ENCODE measurements around the gene UROC1. TPM values are rescaled to one million over a fixed set of nuclear protein-coding genes. Genes with fewer than 3 reads are reported as not detected.

The UROC1 gene
- total RNA-seq, 1 experiment from 2014 or later = not detected

DNA sequence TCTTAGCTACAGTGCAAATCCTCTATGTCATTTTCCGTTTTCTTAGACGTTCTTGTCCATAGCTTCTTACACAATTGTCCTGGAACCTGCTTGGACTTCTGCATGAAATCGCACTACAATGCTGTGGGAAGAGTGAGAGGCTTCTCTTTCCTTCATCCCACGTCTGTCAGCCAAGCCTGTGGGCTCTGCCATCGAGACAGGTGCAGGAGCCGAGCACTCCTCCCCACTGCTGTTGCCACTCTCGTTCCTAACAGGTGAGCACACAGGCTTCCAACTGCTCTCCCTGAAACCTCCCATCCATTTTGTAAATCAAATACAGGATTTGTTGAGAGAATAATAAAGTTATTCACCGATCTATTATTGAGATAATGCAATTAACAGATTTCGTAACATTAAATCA is 65.4 kb downstream of the UROC1 start:
- DNase-seq (ENCODE audit: low spot score) = peak; percentile 44
- in situ Hi-C loops (cut with HindIII; ENCODE audit: low sequenced_read_pairs) = no loop called here

DNA sequence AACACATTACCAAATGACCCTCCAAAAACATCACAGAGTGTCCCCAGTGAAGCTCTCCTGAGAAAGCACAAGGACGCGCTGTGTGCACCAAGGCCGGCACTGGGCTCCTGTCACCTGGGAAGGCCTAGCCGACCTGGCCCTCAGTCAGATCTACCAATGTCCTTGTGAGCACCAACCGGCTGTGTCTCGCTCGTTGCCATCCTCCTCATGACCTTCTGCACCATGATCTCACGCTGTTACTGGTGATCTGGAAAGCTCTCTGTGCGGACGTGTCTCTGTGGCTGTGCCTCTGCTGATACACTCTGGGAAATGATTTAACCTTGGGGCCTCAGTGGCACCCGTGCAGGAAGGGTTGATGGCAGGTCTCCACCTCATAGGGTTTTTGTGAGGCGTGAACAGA is 66.1 kb downstream of the UROC1 start:
- in situ Hi-C loops (cut with HindIII; ENCODE audit: low sequenced_read_pairs) = no loop called here
- peak; percentile 16 for DNase-seq (ENCODE audit: low spot score)

DNA sequence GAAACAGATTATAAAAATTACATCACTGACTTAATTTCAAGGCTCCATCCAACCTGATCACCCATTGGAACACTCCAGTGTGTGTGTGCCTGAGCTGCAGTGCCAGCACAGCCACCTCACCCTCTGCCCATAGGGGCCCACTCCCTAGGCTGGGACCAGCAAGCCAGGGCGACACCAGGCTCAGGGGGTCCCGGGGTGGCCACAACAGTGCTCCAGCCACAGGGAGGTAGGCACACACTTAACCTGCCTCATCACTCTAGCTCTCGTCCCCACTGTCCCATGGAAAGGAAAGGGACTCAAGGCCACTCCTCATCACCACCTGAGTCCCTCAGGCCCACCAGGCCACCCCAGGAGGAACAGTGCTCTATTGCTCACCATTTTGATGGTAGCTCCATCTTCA is 66.8 kb downstream of the UROC1 start:
- no peak for DNase-seq (ENCODE audit: low spot score)
- in situ Hi-C loops (cut with HindIII; ENCODE audit: low sequenced_read_pairs) = no loop called here

DNA sequence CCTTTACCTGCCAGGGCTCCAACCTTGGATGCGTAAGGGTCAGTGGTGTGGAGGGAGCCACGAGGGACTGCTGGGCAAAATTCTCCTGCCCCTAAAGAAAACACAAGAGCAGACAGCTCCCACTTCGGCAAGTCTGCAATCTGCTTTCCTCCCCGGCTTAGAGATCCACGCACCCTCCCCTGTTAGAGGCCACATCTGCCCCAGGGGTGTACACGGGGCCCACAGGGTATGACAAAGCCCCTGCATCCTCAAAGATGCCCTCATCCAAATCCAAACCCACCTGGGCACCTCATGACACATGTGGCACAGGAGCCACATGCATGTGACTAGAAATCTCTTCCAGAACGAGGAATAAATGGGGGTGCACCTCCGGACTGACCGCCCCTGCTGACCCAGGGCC is 67.4 kb downstream of the UROC1 start:
- no peak for DNase-seq (ENCODE audit: low spot score)
- in situ Hi-C loops (cut with HindIII; ENCODE audit: low sequenced_read_pairs) = no loop called here

DNA sequence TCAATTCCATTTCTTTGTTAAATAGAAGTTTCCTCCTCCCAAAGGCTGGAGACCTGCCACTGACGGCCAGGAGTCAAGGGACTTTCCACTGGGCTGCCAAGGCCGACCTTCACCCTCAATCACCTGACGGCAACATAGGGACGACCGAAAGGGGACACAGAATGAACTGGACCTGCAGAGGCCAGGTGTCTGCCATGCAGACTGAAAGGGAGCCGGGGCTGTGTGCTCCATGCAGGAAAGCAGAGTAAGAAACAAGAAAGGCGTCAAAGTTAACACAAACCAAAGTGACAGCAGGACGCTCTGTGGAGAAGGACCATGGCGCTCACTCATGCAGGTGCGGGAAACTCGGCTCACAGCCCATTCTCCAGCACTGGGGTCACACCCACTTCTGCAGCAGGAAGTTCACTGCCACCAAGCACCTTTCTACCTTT is 67.9 kb downstream of the UROC1 start:
- in situ Hi-C loops (cut with HindIII; ENCODE audit: low sequenced_read_pairs) = no loop called here
- no peak for DNase-seq (ENCODE audit: low spot score)

DNA sequence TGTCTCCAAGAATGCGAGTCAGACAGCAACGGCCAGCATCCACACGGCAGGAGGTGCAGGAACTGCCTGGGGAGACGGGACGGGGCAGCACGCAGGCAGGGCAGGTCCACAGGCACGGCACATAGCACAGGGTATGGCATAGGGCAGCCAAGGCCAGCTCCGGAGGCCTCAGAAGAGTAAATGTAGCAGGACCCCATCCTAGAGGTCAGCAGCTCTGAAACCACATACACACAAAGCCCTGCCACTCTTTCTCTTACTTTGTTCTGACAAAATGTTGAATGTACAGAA is 68.7 kb downstream of the UROC1 start:
- DNase-seq (ENCODE audit: low spot score) = no peak
- in situ Hi-C loops (cut with HindIII; ENCODE audit: low sequenced_read_pairs) = no loop called here

DNA sequence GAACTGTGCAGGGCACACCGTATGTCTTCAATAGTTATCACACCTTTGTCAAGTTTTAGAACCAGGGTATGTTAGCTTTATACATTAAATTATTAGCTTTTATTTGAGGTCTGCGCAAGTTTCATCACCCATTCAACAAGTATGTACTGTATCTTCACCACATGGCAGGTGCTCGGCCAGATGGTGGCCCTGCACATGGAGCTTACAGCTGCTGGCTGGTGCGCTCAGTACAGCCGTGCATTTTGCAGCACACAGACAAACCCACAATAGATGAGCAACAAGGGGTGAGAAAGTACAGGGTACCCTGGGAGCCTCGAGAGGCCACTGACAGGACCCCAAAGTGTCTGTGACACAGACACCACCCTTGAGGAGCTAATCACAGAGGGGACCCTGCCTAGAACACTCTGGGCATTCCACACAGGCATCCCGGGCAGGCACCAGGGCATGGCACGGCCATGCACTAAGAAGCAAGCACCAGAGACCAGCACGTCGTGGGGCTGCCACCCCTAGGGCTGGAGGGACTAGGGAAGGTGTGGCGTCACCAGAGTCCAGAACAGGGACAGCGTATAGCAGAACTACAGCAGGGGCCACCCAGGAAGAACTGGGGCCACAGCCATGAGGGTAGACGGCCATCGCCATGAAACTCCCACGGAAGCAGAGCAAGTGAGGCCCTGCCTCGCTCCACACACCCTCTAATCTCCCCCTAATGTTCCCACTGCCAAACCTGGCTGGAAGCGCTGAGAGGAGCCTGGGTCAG is 69.3 kb downstream of the UROC1 start:
- in situ Hi-C loops (cut with HindIII; ENCODE audit: low sequenced_read_pairs) = no loop called here
- no peak for DNase-seq (ENCODE audit: low spot score)

DNA sequence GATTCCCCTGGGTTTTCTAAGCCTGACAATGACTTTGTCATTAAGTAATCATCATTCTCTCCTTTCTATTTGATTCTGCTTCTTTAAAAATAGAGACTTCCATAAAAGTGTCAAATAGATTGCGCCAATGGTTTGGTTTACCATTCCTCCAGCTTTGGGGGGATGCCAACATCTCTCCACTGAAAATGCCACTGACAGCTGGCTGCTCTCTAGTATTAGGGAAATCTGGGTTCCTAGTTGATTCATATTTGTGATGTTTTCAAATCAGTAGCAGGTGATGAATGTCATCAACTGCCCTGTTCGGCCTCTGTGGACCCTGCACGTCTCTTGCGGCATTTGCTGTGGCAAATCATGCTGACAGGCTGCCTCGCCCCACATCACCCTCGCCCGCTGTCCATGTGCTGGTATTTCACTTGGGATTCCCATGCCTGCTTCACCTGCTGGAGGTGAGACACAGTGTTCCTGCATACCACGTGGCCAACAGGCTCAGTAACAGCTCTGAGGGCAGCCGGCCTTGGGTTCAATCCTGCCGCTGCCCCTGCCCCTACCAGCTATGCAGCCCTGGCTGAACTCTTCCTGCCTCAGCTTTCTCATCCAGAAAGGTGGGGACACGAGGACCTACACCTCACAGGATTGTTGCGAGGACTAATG is 70.0 kb downstream of the UROC1 start:
- DNase-seq (ENCODE audit: low spot score) = no peak
- in situ Hi-C loops (cut with HindIII; ENCODE audit: low sequenced_read_pairs) = no loop called here

DNA sequence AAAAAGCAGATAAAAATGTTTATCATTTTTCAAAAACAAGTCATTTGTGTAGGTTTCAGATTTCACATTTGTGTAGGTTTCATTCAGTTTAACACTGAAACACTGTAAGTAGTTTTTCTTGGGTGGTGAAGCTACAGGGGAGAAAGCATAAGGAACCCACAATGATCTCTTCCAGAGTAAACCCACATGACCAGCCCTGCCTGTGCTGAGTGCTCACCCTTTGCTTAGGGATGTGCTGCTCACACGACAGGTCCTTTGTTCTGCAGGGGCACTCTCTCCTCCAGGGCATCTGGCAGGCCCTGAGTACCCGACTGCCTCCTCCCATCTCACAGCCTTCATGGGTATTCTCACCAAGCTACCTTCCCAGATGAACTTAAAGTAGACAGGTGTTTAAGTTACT is 70.8 kb downstream of the UROC1 start:
- DNase-seq (ENCODE audit: low spot score) = no peak
- in situ Hi-C loops (cut with HindIII; ENCODE audit: low sequenced_read_pairs) = no loop called here

DNA sequence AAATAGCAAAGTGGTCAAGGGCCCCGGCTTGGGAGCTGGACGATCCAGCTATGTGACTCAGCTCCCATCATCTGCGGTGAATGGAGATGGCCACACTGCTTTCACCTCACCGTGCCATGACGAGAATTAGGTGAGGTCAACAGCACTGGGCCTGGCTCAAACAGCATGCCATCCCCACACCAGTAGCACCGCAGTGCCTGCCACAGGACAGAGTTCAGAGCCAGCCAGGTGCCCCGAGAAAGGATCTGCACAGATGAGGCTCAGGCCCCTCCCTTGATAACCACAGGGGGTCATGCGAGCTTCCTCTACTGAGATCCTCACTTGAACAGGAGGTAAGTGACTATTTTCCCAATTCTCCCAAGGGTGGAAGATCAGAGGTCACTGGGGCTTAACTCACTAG is 71.3 kb downstream of the UROC1 start:
- in situ Hi-C loops (cut with HindIII; ENCODE audit: low sequenced_read_pairs) = no loop called here
- no peak for DNase-seq (ENCODE audit: low spot score)

DNA sequence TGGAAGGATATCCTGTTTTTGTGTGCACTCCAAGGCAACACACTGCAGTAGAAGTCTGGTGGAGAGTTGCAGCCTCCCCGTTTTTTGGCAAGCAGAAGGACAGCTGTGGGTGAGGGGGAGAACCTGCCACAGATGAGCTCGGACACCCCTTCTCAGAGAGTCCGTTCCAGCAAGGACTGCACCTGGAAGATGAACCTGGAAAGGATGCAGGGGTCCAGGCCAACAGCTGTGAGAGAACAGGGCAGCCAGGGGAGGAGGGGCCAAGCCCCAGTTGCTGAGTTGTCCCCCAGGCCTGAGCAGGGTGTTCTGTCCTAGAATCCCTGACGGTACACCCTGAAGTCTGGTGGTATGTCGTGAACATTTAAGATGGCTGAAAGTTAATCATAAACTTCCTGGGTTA is 72.1 kb downstream of the UROC1 start:
- no peak for DNase-seq (ENCODE audit: low spot score)
- in situ Hi-C loops (cut with HindIII; ENCODE audit: low sequenced_read_pairs) = no loop called here

DNA sequence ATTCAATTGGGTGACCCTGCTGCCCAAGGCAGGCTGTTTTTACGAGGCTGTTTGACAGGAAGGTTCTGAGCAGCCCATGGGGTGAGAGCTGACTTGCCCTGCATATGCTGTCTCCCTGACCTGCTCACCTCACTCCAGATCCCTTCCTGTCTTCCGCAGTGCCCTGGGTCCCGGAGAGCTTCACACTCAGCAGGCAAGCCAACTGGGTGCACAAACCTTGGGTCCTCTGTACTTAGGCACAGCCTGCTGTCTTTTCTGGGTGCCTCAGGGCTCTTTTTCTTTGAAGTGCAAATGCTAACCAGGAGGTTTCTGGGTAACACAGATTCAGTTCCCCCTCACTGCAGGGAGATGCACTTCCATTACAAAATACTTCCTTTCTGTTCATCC is 74.7 kb downstream of the UROC1 start:
- in situ Hi-C loops (cut with HindIII; ENCODE audit: low sequenced_read_pairs) = no loop called here
- no peak for DNase-seq (ENCODE audit: low spot score)

DNA sequence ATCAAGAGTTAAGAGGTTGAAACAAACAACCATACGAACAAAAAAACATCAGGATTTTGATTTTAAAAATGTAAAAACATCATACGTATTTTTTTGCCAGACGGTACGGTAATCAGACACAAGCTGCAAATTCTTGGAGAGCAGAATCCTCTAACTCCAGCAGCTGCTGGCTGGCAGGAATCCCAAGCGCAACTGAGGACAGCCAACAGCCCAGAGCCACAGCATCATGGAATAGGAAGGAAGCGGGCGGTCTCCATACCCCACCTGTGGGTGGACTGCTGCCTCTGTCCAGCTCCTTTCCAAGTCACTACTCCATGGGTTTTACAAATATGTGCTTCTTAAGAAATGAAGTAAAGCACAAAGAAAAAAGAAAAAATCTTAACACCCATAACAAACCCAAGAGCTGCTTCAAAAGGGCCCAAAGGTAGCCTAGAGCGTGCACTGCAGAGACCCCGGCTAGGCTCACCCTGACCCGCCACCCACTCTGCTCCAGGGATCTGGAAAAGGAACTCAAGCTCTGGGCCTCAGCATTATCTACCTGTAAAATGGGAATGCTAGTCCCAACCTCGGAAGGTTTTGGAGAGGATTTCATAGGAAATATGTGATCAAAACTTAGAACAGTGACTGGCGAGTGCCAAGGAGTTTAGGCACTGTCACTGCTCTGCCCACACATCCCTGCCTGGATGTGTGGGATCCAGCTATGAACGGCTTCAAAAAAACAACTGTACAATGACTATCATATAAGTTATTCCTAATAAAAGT is 75.3 kb downstream of the UROC1 start:
- in situ Hi-C loops (cut with HindIII; ENCODE audit: low sequenced_read_pairs) = no loop called here
- no peak for DNase-seq (ENCODE audit: low spot score)

DNA sequence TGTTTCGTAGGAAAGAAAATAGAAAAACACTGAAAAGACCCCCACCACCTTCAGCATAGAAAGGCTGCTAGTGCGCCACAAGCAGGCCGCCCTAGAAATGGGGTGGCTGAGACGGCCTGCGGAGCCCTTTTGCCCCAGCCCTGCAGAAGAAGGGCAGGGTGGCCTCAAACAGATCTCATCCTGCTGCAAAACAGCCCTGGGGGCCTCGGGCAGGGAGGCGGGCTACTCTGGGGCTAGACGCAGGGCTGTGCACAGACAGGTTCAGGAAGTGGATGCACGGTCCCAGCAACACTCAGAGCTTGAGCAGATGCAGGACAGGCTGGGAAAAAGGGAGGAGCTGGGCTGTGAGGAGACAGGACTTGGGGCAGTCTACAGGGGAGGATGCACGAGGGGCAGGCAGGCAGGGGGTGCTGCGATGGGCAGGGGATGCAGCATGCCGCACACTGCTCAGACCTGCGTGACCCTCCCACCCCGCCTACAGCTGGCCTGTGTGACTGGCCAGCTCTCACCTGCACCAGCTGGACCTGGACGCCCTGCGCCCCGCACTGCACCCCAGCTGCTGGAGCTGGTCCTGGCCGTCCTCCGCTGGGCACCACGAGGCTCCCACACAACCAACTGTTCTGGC is 76.2 kb downstream of the UROC1 start:
- no peak for DNase-seq (ENCODE audit: low spot score)

DNA sequence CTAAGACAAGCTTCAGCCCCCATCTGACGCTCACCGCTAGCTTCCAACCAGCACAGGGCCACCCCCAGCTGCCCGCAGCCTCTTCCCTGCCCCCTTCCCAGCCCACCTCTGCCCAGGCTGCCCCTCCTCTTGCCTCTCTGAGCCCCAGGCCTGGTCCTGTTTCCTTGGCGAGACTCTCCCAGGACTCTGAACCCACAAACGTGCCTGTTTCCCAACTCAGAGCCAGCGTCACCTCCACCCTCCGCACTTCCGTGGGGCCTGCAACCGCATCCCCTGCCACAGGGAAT is 76.9 kb downstream of the UROC1 start:
- DNase-seq (ENCODE audit: low spot score) = no peak
- in situ Hi-C loops (cut with HindIII; ENCODE audit: low sequenced_read_pairs) = no loop called here

More for the DNA sequence above, 76.2 kb downstream of the UROC1 start:
- in situ Hi-C loops (cut with HindIII; ENCODE audit: low sequenced_read_pairs) = no loop called here

DNA sequence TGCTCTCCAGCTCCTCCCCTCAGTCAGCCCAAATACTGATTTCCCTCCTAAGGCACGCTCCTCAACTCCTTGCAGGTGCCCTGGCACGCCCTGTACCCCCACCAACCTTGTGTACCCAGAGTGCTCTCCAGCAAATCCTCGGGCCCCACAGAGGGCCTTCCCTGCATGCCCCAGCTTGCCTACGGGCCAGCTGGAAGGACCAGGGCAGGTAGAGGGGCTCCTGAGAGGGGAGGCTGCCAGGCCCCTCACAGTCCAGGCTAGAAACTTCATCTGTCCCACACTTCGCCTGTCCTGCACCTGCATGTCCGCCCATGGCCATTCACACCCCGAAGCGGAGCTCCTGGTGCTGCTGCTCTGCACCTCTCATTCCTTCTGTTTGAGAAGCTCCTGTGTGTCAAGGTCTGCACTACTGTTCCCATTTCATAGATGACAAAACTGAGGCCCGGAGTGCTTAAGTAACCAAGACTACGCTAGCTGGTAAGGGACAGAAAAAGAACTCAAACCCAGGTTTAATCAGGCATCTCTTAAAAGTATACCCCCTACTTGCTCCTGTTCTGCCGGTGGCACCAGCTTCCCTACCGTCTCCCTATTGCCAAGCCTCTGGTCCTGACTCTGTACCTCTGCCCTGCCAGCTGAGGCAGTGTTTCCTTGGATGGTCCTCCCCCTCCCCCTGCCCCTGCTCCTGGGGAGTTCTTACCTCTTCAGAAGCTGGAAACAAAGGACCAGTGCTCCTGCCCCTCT is 77.4 kb downstream of the UROC1 start:
- in situ Hi-C loops (cut with HindIII; ENCODE audit: low sequenced_read_pairs) = no loop called here
- no peak for DNase-seq (ENCODE audit: low spot score)

DNA sequence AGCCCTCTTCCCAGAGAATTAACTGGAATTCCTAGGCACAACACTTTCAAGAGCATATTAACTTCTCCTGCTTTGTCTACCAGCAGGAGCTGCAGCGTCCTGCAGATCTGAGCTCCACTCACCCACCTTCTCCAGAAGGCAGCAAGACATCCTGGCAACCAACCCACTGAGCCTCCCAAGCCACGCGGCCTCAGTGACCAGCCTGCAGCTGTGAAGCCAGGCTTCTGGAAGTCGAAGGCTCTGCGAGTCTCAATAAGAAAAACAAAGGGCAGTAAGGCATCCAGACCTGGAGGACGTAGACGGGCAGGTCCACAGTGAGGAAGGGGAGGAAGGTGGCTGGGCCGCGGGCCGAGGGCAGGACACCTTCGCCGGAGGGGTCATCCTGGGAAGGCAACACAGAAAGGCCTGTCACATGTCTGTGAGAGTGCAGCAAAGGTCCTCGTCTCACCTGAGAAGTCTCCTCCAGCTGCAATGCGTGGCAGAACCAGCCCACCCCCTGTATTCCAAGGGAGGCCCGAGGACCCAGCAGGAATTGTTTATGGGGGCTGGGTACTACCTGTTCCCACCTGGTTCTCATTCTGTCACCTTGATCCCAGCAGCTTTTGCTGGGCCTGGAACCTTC is 78.1 kb downstream of the UROC1 start:
- in situ Hi-C loops (cut with HindIII; ENCODE audit: low sequenced_read_pairs) = no loop called here
- DNase-seq (ENCODE audit: low spot score) = no peak

DNA sequence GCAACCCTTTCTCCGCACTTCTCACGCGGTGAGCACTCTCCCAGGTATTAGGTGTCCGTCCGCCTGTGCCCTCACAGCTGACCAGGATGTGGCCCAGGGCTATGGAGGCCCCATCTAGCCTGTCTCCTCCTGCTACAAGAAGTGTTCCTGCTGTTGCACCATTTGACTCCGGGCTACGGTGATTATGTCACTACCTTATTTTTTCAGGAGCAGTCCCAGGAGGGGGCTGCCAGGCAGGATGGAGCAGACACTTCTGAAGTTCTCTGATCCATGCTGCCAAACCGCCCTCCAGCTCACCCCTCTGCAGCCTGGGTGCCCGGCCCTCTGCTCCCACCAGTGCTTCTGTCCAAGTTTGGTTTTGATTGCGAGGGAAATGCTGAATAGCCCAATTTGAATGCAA is 78.8 kb downstream of the UROC1 start:
- in situ Hi-C loops (cut with HindIII; ENCODE audit: low sequenced_read_pairs) = no loop called here
- DNase-seq (ENCODE audit: low spot score) = no peak

DNA sequence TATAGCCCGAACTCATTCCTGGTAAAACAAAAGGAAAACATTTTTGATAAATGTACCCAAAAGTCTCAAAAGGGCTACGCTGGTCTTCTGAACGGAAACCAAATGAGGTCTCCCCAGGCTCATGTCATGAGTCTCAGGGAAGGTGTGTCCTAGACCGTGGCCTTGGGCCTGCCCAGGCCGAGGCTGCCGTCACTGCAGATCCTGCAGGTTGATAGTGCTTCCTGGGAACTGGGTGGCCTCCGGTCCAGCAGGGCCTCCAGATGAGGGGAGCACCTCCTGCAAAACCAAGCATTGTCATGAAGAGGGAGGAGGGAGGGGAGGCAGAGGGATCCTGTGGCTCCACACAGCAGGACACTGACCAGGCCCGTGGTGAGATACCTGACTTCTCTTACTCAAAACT is 79.4 kb downstream of the UROC1 start:
- DNase-seq (ENCODE audit: low spot score) = no peak
- in situ Hi-C loops (cut with HindIII; ENCODE audit: low sequenced_read_pairs) = no loop called here

Measured in G401 (cell line).